ENCODE measurements around the gene GOLGA3.
"Not testable (repeated sequence)": the region's sequence is repeated elsewhere in the genome, so short reads cannot be mapped to it uniquely, and the experiment has no call there.

The GOLGA3 gene

DNA sequence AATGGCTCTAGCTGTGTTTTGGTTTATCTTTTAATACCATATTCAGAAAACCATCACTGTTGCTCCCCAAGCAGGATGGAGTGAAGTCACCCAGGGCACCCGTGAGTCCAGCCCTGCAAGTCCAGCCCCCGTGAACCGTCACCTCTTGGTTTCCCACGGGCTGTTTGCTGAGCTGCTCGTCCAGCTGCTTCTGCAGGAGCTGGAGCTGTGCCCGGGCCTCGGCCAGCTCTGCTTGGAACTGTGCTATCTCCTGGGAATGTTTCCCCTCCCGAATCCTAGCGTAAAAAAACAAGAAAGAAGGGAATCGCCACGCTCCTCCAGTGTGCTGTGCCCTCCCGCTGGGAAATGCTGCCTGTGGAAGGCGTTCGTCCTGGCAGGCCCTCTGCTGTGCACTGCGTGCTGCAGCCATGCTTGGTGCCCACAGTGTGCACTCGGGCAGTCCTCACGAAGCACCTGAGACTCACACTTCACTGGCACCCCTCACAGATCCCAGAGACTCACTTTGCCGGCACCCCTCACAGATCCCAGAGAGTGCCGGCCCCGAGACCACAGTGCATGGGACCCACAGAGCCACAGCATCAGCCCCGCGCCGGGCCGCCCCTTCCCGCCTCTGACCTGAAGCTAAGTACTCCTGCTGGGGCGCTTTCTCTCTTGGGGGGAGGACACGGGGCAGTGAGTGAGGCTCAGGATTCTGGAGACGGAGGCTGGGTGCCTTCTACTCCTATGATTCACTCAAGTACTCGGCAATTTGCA, 51.7 kb downstream of the GOLGA3 start:
- DNase-seq (ENCODE audit: low read depth in 2 of 2), result no peak

DNA sequence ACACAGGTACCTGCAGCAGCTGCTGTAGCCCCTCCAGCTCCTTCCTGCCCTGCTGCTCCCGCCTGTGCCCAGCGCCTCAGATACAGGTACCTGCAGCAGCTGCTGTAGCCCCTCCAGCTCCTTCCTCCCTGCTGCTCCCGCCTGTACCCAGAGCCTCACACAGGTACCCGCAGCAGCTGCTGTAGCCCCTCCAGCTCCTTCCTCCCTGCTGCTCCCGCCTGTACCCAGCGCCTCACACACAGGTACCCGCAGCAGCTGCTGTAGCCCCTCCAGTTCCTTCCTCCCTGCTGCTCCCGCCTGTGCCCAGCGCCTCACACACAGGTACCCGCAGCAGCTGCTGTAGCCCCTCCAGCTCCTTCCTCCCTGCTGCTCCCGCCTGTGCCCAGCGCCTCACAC, 52.4 kb downstream of the GOLGA3 start:
- DNase-seq (ENCODE audit: low read depth in 2 of 2), result not testable (repeated sequence)

DNA sequence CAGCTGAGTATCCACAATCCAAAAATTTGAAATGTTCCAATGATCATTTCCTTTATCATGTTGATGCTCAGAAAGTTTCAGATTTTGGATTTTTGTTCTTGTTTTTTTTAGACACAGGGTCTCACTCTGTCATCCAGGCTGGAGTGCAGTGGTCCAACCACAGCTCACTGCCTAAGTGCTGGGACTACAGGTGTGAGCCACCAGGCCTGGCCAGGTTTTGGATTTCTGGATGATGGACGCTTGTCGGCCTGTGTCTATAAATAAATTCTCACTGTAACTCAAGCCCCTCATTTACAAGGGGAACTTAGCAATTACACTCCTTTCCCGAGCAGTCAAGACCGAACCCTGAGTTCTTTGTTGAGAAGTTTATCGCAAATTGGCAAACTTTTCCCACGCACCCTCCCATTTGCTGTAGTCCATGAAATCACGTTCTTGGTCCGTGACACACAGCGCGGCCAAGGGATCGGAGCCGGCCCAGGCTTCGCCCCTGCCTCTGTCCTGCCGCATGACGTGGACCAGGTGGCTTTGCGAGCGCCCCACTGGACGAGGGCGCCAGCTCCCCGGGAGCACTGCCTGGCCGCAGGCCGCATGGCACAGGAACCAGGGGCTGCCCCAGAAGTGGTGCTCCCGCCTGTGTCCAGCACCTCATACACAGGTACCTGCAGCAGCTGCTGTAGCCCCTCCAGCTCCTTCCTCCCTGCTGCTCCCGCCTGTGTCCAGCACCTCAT, 53.0 kb downstream of the GOLGA3 start:
- DNase-seq (ENCODE audit: low read depth in 2 of 2), result no peak

DNA sequence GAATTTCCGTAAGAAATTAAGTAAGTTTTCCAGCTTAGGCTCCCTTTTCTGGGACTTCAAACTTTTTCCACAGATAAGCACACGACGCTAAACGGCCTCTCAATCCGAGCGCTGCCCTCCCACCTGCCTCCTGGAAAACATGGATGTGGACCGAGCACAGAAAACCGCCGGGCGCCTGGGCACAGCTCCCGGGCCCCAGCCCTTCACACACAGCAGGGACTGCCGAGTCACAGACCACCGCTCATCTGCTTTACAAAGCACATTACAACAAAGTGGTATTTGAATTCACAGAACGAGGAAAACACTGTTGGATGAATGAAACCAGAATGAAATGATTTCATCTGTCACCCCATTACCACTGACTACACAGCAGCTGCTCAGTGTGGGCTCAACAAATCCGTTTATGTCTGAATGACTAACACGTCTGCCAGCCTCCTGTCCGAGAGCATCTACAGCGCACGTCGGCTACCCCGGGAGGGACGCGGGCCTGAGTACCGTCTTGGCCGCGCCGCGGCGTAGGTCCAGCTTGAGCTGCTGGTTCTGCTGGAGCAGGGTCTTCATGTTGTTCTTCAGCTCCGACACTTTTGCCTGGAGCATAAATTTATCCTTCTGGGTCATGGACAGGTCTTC, 53.9 kb downstream of the GOLGA3 start:
- DNase-seq (ENCODE audit: low read depth in 2 of 2), result no peak

- no peak for DNase-seq (ENCODE audit: low read depth in 2 of 2)
These were observed 54.5 kb downstream of the GOLGA3 start for GRCh38 chr12:132774159-132774558.

DNA sequence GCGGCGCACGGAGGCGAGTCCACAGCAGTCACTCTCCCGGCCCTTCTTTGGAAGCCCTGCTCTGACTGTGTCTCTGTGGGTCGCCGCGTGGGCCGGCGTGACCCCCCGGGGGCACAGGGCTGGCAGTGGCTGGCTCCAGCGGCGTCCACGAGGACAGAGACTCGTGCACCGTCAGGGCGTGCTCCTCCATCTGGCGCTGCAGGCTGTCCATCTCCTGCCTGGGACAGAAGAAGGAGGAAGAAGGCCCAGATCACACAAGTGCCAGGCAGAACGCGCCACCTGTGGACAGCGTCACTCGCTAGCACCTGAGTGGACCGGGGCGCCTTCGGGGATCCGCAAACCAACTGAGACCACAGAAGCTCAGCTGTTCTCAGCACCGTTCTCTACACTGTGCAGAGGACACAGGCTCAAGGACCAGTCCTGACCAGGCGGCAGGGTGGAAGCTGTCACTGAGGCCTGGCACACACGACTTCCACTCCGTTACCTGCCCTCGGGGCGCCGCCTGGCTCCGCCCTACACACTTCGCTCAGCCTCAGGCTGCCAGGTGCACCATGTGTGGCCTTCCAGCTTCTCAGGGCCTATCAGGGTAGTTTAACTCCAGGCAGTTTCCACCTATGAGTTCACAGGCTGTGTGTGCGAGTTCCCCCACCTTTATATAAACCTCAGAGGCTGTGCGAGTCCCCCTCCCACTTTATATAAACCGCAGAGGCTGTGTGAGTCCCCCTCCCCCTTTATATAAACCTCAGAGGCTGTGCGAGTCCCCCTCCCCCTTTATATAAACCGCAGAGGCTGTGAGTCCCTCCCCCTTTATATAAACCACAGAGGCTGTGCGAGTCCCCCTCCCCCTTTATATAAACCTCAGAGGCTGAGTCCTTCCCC, 55.4 kb downstream of the GOLGA3 start:
- no peak for DNase-seq (ENCODE audit: low read depth in 2 of 2)

DNA sequence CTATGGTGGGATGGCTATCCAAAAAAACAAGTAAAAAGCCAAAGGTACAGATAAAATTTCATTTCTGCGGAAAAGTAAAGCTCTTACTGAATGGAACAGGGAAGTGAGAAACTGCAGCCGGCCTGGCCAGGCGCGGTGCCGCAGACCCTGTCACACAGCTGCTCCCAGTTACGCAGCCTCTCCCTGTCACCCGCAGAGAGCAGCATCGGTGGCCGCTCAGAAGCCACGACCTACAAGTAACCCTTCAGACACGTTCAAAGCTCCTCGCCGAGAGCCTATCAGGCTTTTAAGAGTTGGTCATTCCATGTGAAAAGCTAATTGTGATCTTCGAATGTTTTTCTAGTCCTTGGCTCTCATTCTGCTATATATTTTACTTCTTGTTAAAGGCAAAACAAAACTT, 56.1 kb downstream of the GOLGA3 start:
- DNase-seq (ENCODE audit: low read depth in 2 of 2), result no peak

GRCh38 chr12:132771126-132771838, 57.4 kb downstream of the GOLGA3 start:
- DNase-seq (ENCODE audit: low read depth in 2 of 2), result peak in 1 of 2 donors; percentile 12

- no peak for DNase-seq (ENCODE audit: low read depth in 2 of 2)
These were observed 62.1 kb downstream of the GOLGA3 start for GRCh38 chr12:132766380-132767085.

DNA sequence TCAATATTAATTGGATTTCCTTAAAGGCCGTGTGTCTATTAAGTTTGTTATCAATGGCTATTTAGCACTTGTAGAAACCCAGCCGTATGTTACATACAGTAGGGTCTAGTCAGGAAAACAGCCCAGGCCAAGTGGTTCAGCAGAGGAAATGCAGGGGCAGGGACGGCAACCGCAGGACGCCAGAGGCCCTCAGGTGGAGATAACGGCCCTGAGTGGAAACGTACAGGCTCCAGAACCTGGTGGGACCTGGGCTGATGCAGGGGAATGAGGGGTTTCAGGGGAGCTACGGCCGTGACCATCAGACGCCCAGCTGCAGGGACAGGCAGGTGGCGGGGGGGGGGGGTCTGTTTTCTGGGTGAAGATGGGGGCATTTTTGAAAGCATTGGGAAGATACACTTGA, 63.3 kb downstream of the GOLGA3 start:
- DNase-seq (ENCODE audit: low read depth in 2 of 2), result no peak

DNA sequence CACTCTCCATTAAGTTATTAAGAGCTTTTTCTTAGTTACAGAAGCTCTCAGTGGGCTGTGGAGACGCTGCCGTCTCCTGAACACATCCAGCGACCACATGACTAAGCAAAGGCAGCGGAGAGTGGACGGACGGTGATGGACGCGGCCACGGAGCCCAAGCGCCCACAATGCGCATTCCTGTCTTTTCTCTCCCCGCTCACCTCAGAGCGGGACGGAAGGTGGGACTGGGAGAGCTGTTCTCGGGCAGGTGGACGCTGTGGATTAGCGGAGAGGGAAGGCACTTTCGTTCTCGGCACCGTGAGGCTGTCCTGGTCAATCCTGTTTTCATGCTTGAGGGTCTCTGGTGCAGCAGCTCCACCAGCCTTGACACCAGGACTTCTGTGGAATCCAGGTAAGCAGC, 64.4 kb downstream of the GOLGA3 start:
- no peak for DNase-seq (ENCODE audit: low read depth in 2 of 2)

DNA sequence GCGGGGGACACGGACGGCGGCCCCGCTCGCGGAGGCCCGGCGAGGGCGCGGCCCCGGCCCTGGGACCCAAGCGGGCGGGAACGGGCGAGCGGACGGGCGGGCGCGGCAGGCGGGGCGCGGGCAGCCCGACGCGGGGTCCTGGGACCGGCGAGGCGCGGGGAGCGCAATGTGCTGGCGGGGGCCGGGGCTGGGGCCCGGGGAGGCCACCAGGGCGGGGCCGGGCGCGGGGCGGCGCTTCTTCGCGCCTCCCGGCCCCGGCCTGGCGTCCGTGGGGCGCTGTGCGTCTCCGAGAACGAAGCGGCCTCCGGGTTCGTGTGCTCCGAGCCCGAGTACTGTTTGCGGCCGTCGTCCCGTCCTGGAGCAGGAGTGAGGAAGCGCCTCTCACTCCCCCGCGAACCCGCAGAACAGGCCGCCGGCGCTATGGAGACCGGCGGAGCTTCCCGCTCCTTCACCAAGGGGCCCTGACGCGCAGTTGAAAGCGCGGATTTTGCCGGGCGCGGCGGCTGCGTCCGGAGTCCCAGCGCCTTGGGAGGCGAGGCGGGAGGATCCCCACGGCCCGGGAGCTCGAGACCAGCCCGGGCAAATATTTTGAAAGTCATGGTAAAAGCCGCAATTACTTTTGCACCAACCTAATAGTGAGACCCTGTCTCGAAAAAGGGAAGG, 66.6 kb downstream of the GOLGA3 start:
- DNase-seq (ENCODE audit: low read depth in 2 of 2), result peak; percentile 60 to 76

DNA sequence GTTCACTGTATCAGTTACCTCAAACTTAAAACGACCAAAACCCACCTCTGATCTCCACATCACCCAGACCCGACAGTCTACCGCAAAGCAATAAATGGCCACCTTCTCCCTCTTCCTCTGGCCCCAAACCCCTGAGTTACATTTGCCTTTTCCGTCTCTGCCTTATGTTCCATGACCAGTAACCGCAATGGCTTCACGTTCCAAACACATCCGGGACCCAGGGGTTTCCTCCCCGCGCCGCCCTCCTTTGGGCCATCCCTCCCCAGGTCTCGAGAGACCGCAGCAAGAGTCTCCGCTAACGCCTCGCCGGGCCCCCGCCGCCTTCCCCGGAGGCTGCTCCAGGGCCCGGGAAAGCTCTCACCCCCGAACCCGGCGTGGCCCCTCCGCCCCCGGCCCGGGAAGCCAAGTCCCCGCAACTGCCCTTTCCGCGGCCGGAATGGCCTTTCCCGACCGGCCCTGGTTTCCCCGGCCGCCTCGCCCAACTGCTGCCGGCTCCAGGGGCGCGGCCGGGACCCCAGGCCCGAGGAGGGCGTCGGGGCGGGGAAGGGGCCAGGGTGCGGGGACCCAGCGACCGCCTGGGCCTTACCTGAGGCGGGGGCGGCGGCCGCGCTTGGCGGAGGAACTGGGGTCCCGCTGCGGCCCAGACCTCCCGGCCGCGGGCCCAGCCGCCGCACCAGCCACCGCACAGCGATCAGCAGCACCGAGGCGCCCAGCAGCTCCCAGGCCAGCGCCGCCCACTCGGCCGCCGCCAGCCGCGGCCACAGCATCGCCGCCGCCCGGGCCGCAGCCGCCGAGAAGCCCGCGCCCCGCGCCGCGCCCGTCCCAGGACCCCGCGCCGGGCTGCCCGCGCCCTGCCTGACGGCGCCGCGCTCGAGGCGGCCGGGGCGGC, 67.4 kb downstream of the GOLGA3 start, which contains the start of gene ANKLE2:
Gene ANKLE2 (minus strand): TSS at position 801 of the 889 bp plus-strand sequence. CDS start 34 bp downstream, at position 767.
- peak; percentile 39 to 49 for DNase-seq (ENCODE audit: low read depth in 2 of 2)

GRCh38 chr12:132759359-132759758, 69.3 kb downstream of the GOLGA3 start:
- DNase-seq (ENCODE audit: low read depth in 2 of 2), result no peak

DNA sequence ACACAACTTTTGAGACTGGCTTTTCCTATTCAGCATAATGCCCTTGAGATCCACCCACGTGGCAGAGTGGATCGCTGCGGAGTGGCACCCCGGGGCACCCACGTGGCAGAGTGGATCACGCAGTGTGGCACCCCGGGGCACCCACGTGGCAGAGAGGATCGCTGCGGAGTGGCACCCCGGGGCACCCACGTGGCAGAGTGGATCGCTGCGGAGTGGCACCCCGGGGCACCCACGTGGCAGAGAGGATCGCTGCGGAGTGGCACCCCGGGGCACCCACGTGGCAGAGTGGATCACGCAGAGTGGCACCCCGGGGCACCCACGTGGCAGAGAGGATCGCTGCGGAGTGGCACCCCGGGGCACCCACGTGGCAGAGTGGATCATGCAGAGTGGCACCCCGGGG, 69.8 kb downstream of the GOLGA3 start:
- DNase-seq (ENCODE audit: low read depth in 2 of 2), result not testable (repeated sequence)

- DNase-seq (ENCODE audit: low read depth in 2 of 2), result no peak
These were observed 74.3 kb downstream of the GOLGA3 start for GRCh38 chr12:132754160-132754932.

DNA sequence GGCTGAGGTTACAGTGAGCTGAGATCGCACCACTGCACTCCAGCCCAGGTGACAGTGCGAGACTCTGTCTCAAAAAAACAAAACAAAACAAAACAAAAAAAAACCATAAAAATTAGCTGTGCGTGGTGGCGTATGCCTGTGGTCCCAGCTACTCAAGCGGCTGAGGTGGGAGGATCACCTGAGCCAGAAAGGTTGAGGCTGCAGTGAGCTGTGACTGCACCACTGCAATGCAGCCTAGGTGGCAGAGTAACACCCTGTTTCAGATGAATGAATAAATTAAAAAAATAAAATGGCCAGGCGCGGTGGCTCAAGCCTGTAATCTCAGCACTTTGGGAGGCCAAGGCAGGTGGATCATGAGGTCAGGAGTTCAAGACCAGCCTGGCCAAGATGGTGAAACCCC, 75.0 kb downstream of the GOLGA3 start:
- DNase-seq (ENCODE audit: low read depth in 2 of 2), result not testable (repeated sequence)

DNA sequence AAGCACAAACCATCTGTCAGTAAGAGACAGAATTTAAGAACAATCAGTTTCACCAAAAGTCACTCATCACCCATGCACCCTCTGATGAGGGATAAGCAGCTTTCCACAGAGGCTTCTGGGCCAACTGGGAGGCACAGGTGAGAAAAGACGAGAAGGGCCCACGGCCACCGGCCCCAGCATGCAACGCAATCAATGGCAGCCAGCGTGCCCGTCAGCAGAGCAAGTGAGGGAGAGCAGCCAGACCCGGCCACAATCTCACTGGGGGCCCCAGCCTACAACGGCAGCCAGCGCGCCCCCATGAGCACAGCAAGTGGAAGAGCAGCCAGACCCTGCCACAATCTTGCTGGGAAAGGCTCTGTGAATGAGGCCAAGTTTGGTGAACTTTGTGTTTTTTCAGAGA, 80.3 kb downstream of the GOLGA3 start:
- DNase-seq (ENCODE audit: low read depth in 2 of 2), result no peak
